ENCODE measurements around the gene PIEZO1. TPM values are rescaled to one million over a fixed set of nuclear protein-coding genes. Genes with fewer than 3 reads are reported as not detected.

Gene PIEZO1
- total RNA-seq, 1 donor from 2014 or later, result 37.7 TPM

DNA sequence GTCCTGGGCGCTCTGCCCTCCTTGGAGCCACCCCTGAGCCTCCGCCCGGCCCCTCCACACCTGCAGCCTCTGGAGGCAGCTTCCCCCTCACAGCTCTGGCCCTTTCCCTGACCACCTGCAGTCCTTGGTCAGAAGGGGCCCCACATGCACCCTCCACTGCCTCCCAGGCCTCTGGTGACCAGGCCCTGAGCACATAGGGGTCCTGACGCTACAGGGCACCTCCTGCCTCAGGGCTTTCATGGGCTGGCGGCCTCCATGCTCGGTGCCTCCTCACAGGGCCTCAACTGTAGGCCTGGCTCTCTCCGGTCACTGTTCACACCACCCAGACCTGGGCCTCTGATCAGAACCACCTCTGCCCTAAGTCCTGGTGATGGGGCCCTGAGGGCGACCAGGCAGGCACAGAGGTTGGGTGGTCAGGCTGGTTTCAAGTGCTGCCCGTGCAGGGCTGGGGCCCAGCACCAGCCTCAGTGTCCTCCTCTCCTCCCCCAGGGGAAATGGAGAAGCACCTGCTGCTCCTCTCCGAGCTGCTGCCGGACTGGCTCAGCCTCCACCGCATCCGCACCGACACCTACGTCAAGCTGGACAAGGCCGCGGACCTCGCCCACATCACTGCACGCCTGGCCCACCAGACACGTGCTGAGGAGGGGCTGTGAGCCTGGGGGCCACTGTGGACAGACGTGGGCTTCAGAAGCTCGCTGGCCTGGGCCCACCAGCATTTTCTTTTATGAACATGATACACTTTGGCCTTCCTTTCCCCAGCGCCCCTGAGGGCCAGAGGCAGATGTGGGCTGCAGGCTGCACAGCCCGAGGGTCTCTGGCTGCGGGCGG, 22.8 kb upstream of the PIEZO1 start:
- Mint-ChIP-seq H3K9me3 (ENCODE audit: low read depth) (no peaks in the 10 kb centered on the region), H3K27ac (no peak overlapping the region), H3K4me1 (ENCODE audit: low read depth) (peaks cover 4% of the 10 kb centered on the region), H3K27me3 (no peaks in the 10 kb centered on the region), H3K36me3 (ENCODE audit: insufficient read depth) (no peaks in the 10 kb centered on the region), H3K4me3 (ENCODE audit: low read depth) (no peak overlapping the region)
- DNase-seq (ENCODE audit: low spot score, unreplicated experiment), result no peak
- TF ChIP-seq, protein P1, sequence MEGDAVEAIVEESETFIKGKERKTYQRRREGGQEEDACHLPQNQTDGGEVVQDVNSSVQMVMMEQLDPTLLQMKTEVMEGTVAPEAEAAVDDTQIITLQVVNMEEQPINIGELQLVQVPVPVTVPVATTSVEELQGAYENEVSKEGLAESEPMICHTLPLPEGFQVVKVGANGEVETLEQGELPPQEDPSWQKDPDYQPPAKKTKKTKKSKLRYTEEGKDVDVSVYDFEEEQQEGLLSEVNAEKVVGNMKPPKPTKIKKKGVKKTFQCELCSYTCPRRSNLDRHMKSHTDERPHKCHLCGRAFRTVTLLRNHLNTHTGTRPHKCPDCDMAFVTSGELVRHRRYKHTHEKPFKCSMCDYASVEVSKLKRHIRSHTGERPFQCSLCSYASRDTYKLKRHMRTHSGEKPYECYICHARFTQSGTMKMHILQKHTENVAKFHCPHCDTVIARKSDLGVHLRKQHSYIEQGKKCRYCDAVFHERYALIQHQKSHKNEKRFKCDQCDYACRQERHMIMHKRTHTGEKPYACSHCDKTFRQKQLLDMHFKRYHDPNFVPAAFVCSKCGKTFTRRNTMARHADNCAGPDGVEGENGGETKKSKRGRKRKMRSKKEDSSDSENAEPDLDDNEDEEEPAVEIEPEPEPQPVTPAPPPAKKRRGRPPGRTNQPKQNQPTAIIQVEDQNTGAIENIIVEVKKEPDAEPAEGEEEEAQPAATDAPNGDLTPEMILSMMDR (IDR thresholded peaks at IDR 0.05; ENCODE audit: unreplicated experiment), result no peak

DNA sequence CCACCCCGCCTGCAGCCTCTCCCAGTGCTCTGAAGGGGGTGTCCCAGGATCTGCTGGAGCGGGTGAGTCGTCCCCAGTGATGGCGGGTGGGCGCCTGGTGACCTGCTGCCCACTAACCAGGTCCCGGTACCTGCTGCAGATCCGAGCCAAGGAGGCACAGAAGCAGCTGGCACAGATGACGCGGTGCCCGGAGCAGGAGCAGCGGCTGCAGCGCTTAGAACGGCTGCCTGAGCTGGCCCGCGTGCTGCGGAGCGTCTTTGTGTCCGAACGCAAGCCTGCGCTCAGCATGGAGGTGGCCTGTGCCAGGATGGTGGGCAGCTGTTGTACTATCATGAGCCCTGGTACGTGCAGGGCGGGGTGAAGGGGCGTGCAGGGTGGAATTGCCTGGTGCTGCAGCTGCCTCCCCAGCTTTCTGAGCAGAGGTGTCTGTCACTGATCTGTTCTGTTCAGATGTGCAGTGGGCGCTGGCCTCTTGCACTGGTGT, 22.2 kb upstream of the PIEZO1 start:
- H3K36me3 Mint-ChIP-seq (ENCODE audit: insufficient read depth), result no peaks in the 10 kb centered on the region
- TF ChIP-seq, protein P1 (IDR thresholded peaks at IDR 0.05; ENCODE audit: unreplicated experiment), result no peak
- H3K27ac Mint-ChIP-seq, result no peak overlapping the region
- DNase-seq (ENCODE audit: low spot score, unreplicated experiment), result no peak
- H3K4me3 Mint-ChIP-seq (ENCODE audit: low read depth), result no peak overlapping the region
- H3K27me3 Mint-ChIP-seq, result no peaks in the 10 kb centered on the region
- peaks cover 4% of the 10 kb centered on the region for H3K4me1 Mint-ChIP-seq (ENCODE audit: low read depth)
- H3K9me3 Mint-ChIP-seq (ENCODE audit: low read depth), result no peaks in the 10 kb centered on the region

DNA sequence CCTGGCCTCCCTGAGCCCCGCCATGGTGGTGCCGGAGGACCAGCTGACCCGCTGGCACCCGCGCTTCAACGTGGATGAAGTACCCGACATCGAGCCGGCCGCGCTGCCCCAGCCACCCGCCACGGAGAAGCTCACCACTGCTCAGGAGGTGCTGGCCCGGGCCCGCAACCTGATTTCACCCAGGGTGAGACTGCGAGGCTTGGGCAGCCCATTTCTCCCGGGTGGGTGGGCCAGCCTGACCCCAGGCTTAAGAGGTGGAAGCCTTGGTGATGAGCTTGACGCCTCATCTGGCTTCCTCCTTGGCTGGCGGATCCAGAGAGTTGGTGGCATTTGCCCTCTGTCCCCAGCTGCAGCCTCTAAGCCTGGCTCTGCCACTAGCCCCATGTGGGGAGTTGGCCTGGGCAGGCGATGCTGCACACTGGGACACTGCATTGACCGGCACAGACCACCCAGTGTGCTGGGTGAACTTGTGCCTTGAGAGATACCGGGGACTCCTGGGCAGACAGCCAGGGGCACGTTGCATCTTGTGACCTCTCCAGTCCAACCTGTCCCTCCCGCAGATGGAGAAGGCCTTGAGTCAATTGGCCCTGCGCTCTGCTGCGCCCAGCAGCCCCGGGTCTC, 21.6 kb upstream of the PIEZO1 start:
- no peaks in the 10 kb centered on the region for H3K36me3 Mint-ChIP-seq (ENCODE audit: insufficient read depth)
- TF ChIP-seq, protein P1 (IDR thresholded peaks at IDR 0.05; ENCODE audit: unreplicated experiment), result no peak
- H3K4me3 Mint-ChIP-seq (ENCODE audit: low read depth), result no peak overlapping the region
- peaks cover 4% of the 10 kb centered on the region for H3K4me1 Mint-ChIP-seq (ENCODE audit: low read depth)
- no peak for DNase-seq (ENCODE audit: low spot score, unreplicated experiment)
- H3K9me3 Mint-ChIP-seq (ENCODE audit: low read depth), result no peaks in the 10 kb centered on the region
- H3K27ac Mint-ChIP-seq, result no peak overlapping the region
- no peaks in the 10 kb centered on the region for H3K27me3 Mint-ChIP-seq

DNA sequence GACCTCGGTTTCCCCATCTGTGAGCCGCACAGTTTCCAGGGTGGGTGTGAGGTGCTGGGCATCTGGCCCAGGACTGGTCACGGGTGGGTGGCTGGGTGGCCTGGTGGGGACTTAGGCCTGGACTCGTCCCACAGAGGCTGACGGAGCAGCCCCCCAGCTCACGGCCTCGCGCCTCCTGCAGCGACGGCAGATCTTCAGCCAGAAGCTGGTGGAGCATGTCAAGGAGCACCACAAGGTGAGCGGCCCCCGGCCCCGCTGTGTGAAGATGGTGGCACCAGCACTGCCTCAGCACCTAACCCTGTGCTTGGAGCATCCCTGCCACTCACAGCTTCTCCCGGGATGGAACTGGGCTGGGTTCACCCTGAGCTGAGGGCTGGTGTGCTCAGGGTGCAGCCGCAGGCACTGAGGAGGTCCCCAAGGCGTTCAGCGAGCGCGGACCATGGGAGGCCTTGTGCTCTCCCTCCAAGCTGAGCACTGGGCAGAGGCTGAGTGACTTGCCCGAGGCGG, 20.9 kb upstream of the PIEZO1 start:
- no peak overlapping the region for H3K4me3 Mint-ChIP-seq (ENCODE audit: low read depth)
- H3K27ac Mint-ChIP-seq, result no peak overlapping the region
- H3K4me1 Mint-ChIP-seq (ENCODE audit: low read depth), result peaks cover 3% of the 10 kb centered on the region
- no peaks in the 10 kb centered on the region for H3K9me3 Mint-ChIP-seq (ENCODE audit: low read depth)
- no peaks in the 10 kb centered on the region for H3K27me3 Mint-ChIP-seq
- TF ChIP-seq, protein P1 (IDR thresholded peaks at IDR 0.05; ENCODE audit: unreplicated experiment), result no peak
- DNase-seq (ENCODE audit: low spot score, unreplicated experiment), result no peak
- no peaks in the 10 kb centered on the region for H3K36me3 Mint-ChIP-seq (ENCODE audit: insufficient read depth)

DNA sequence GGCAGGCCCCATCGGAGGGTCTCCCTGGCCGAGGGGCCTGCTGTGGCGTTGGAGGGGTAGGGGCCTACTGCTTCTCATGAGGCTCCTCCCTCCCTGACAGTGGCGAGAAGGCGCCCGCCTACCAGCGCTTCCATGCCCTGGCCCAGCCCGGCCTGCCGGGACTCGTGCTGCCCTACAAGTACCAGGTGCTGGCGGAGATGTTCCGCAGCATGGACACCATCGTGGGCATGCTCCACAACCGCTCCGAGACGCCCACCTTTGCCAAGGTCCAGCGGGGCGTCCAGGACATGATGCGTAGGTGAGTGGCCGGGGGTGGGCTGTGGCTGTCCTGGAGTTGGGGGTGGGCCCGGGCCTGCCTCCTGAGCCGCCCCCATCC, 20.3 kb upstream of the PIEZO1 start:
- TF ChIP-seq, protein P1 (IDR thresholded peaks at IDR 0.05; ENCODE audit: unreplicated experiment), result no peak
- Mint-ChIP-seq H3K36me3 (ENCODE audit: insufficient read depth) (no peaks in the 10 kb centered on the region), H3K4me3 (ENCODE audit: low read depth) (peak overlapping the region; percentile 14), H3K9me3 (ENCODE audit: low read depth) (no peaks in the 10 kb centered on the region), H3K4me1 (ENCODE audit: low read depth) (no peaks in the 10 kb centered on the region), H3K27me3 (no peaks in the 10 kb centered on the region), H3K27ac (no peak overlapping the region)
- no peak for DNase-seq (ENCODE audit: low spot score, unreplicated experiment)
